ENCODE results near the gene MRPS23.

The MRPS23 gene

DNA sequence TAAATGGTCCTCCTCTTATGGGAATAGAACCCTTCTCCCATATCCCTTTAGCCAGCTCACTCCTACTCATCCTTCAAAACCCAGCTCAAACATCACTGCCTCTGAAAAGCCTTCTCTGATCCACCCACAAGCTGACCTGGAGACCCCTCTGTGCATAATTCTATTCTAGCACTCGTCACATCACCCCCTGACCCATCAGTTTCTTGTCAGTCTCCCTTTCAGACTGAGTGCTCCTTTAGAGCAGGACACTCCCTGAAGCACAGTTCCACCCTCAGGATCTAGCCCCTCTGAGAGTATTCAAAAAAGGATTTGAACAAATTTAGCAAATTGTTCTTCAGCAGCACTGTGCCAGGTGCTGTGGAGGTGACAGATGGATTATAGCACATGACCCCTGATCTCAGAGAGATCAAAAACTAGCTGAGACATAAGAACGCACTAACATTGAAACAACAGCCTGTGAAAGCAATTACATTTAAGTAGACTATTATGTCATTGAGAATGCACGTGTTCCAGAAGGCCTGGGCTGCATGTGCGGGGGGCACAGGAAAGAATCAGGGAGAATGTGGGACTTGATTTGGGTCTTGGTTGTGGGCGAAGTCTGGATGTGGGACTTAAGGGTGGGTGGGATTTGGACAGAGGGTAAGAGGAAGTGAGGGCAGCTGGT, 43.5 kb downstream of the MRPS23 start:
- ATAC-seq (replicated peaks) (no peak), DNase-seq (no peak)
- no peak overlapping the region for H3K4me3 Mint-ChIP-seq
- H3K4me1 Mint-ChIP-seq (ENCODE audit: low read depth in 2 of 2) = no peaks in the 10 kb centered on the region
- peaks cover 38 to 54% of the 10 kb centered on the region in 2 donors for H3K27me3 Mint-ChIP-seq
- no peak overlapping the region for H3K27ac Mint-ChIP-seq
- H3K9me3 Mint-ChIP-seq = peaks cover 2 to 7% of the 10 kb centered on the region in 2 donors
- peaks cover 4% of the 10 kb centered on the region for H3K36me3 Mint-ChIP-seq (ENCODE audit: insufficient read depth)

DNA sequence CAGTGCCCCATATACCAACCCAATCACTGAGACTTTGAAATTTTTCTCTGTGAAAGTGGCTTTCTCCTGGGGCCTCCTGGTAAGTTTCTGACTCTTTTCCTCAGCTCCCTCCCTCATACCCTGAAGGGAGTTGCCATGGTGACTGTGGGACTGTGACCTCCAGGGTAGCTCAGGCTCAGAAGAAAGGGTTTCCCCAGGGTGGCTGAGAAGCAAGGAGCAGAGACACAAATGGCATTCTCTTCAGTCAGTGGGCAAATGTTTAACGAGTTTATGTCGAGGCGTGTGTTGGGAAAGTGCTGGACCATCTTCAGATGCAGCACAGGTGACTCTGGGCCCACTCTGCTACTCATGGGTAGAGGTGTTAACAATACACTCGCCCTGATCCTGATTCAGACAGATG, 46.8 kb downstream of the MRPS23 start:
- H3K4me3 Mint-ChIP-seq = no peak overlapping the region
- H3K27me3 Mint-ChIP-seq = peaks cover 20 to 26% of the 10 kb centered on the region in 2 donors
- H3K36me3 Mint-ChIP-seq (ENCODE audit: insufficient read depth) = peaks cover 4% of the 10 kb centered on the region
- ATAC-seq (replicated peaks) = no peak
- H3K27ac Mint-ChIP-seq = no peak overlapping the region
- no peaks in the 10 kb centered on the region for H3K4me1 Mint-ChIP-seq (ENCODE audit: low read depth in 2 of 2)
- DNase-seq = no peak
- H3K9me3 Mint-ChIP-seq = peaks cover 5 to 7% of the 10 kb centered on the region in 2 donors

DNA sequence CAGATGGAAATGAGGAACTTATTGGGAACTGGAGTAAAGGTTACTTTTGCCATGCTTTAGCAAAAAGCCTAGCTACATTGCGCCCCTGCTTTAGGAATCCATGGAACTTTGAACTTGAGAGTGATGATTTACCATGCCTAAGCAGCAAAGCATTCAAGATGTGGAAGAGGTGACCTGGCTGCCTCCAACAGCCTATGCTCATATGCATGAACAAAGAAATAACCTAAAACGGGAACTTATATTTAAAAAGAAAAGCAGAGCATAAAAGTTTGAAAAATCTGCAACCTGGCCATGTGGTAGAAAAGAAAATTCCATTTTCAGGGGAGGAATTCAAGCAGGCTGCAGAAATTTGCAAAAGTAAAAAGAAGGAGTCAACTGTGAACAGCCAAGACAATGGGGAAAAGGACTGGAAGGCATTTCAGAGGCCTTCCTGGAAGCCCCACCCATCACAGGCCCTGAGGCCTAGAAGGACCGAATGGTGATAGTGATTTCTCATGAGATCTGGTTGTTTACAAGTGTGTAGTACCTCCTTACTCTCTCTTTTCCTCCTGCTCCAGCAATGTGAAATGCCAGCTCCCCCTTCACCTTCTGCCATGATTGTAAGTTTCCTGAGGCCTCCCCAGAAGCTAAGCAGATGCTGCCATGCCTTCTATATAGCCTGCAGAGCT, 48.7 kb downstream of the MRPS23 start:
- no peaks in the 10 kb centered on the region for H3K4me1 Mint-ChIP-seq (ENCODE audit: low read depth in 2 of 2)
- H3K4me3 Mint-ChIP-seq = no peak overlapping the region
- H3K27me3 Mint-ChIP-seq = peaks cover 6 to 7% of the 10 kb centered on the region in 2 donors
- ATAC-seq (replicated peaks) (no peak), DNase-seq (no peak)
- H3K27ac Mint-ChIP-seq = no peak overlapping the region
- peaks cover 5 to 7% of the 10 kb centered on the region in 2 donors for H3K9me3 Mint-ChIP-seq
- H3K36me3 Mint-ChIP-seq (ENCODE audit: insufficient read depth) = peaks cover 4% of the 10 kb centered on the region

DNA sequence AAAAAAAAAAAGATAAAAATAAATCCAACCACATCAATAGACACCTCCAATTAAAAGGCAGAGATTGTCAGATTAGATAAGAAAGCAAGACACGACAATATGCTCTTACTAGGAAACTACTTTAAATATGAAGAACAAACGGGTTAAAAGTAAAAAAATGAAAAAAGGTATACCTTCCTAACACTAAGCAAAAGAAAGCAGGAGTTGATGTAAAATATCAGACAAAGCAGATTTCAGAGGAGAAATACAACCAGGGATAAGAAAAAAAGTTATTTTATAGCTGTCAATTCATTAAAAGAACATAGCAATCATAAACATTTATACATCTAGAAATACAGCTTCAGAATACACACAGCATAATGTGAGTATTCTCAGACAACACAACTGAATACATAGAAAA, 55.0 kb downstream of the MRPS23 start:
- ATAC-seq (replicated peaks) (no peak), DNase-seq (no peak)
- Mint-ChIP-seq H3K27ac (no peak overlapping the region), H3K4me1 (ENCODE audit: low read depth in 2 of 2) (no peaks in the 10 kb centered on the region), H3K36me3 (ENCODE audit: insufficient read depth) (no peaks in the 10 kb centered on the region), H3K9me3 (no peaks in the 10 kb centered on the region), H3K4me3 (no peak overlapping the region), H3K27me3 (peaks cover 17 to 27% of the 10 kb centered on the region in 2 donors)

DNA sequence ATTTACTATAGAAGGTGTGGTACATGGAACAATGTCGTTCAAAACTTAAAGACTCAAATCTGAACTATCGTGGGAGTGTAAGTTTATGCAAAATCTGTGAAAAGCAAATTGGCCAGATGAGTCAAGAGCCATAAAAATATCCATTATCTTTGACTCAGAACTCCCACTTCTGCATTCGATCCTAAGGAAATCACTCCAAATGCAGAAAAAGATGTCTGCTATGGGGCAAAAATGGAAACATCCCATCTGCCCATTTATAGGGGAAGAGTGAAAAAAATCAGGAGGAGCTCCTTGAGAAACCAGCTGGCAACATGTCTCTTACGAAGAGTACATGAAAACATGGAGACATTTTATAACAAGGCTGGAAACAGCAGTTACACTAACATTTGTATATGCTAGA, 61.1 kb downstream of the MRPS23 start:
- Mint-ChIP-seq H3K27me3 (peaks cover 53 to 64% of the 10 kb centered on the region in 2 donors), H3K27ac (no peak overlapping the region), H3K36me3 (ENCODE audit: insufficient read depth) (no peaks in the 10 kb centered on the region), H3K4me1 (ENCODE audit: low read depth in 2 of 2) (no peaks in the 10 kb centered on the region), H3K4me3 (no peak overlapping the region), H3K9me3 (no peaks in the 10 kb centered on the region)
- ATAC-seq (replicated peaks) = no peak
- DNase-seq = no peak

DNA sequence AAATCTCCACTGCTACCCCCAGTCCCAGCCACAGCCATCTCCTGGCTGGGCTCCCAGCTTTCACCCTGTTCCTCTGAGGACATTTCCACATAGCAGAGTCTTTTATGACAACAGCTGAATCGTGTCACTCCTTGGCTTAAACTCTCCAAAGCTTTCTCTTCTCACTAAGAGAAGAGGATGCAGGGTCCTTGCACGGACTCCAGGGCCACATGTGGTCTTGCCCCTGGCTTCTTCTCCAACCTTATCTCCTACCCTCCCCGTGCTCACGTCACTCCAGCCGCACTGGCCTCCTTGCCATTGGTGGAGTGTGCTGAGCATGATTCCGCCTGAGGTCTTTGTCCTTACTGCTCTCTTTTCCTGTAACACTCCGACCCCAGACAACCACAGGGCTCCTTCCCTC, 64.8 kb downstream of the MRPS23 start:
- DNase-seq = no peak
- H3K4me1 Mint-ChIP-seq (ENCODE audit: low read depth in 2 of 2) = no peaks in the 10 kb centered on the region
- no peak for ATAC-seq (replicated peaks)
- H3K27ac Mint-ChIP-seq = no peak overlapping the region
- H3K9me3 Mint-ChIP-seq = no peaks in the 10 kb centered on the region
- H3K36me3 Mint-ChIP-seq (ENCODE audit: insufficient read depth) = no peaks in the 10 kb centered on the region
- peaks cover 44 to 45% of the 10 kb centered on the region in 2 donors for H3K27me3 Mint-ChIP-seq
- H3K4me3 Mint-ChIP-seq = no peak overlapping the region
